Endodermal cell (in vitro differentiated cells): ENCODE measurements around the gene AMACR. TPM values are rescaled to one million over a fixed set of nuclear protein-coding genes. Genes with fewer than 3 reads are reported as not detected.

ENCODE experiments used
- DNase-seq: peaks from one replicate; pipeline ENCODE4 v3.0.0-alpha.2; 2017
- H3K27ac ChIP-seq: 2 replicates; pipeline ENCODE4 v1.5.1; 2013; ENCODE audit warnings: mild to moderate bottlenecking, low read depth, low read length, moderate library complexity
- H3K27me3 ChIP-seq: 2 replicates; pipeline ENCODE4 v1.6.1; 2013; ENCODE audit warnings: mild to moderate bottlenecking, low read length, moderate library complexity; ENCODE audit not compliant: insufficient read depth, control insufficient read depth, poor library complexity, severe bottlenecking
- H3K36me3 ChIP-seq: 2 replicates; pipeline ENCODE4 v1.7.0; 2013; ENCODE audit warnings: mild to moderate bottlenecking, low read length, moderate library complexity; ENCODE audit not compliant: control insufficient read depth, insufficient read depth
- H3K4me1 ChIP-seq: one replicate; pipeline ENCODE4 v1.7.0; 2013; ENCODE audit warnings: low read length; ENCODE audit not compliant: control insufficient read depth, insufficient read depth
- H3K4me3 ChIP-seq: 2 replicates; pipeline ENCODE4 v1.5.1; 2013; ENCODE audit warnings: mild to moderate bottlenecking, low read length, moderate library complexity
- H3K9ac ChIP-seq: 2 replicates; pipeline ENCODE4 v1.6.1; 2013; ENCODE audit warnings: mild to moderate bottlenecking, low read length, moderate library complexity; ENCODE audit not compliant: poor library complexity, severe bottlenecking; ENCODE audit errors: extremely low read depth
- H3K9me3 ChIP-seq: 2 replicates; pipeline ENCODE4 v1.6.1; 2013; ENCODE audit warnings: mild to moderate bottlenecking, low read length, moderate library complexity; ENCODE audit not compliant: control insufficient read depth
- H3K27ac Mint-ChIP-seq: 2 replicates; pipeline ENCODE4 v1.8.0; 2020; ENCODE audit warnings: mixed read lengths
- H3K27me3 Mint-ChIP-seq: 2 replicates; pipeline ENCODE4 v1.8.0; 2021; ENCODE audit warnings: mild to moderate bottlenecking, mixed read lengths; ENCODE audit not compliant: insufficient read depth
- H3K36me3 Mint-ChIP-seq: 2 replicates; pipeline ENCODE4 v1.8.0; 2020; ENCODE audit warnings: low read depth, mixed read lengths
- H3K4me1 Mint-ChIP-seq: 2 replicates; pipeline ENCODE4 v1.8.0; 2020; ENCODE audit warnings: mixed read lengths
- H3K4me3 Mint-ChIP-seq: 2 replicates; pipeline ENCODE4 v1.8.0; 2020; ENCODE audit warnings: mild to moderate bottlenecking, moderate library complexity, mixed read lengths
- H3K9me3 Mint-ChIP-seq: 2 replicates; pipeline ENCODE4 v1.8.0; 2020; ENCODE audit warnings: mild to moderate bottlenecking, mixed read lengths
- CTCF ChIP-seq: fragments of 200-600 bp; sonication (generic); conservative IDR thresholded peaks from 2 replicates; pipeline ENCODE4 v1.5.0; 2021; ENCODE audit warnings: antibody characterized with exemption, mild to moderate bottlenecking
- WGBS, 2 experiments: methylation state at CpG; one replicate each; pipeline versions ENCODE4 v1.1.5 to v1.1.7; 2013; ENCODE audit warnings: missing lambda C conversion rate in 2 of 2, mixed read lengths in 1 of 2; ENCODE audit not compliant: insufficient coverage in 1 of 2, insufficient read length in 1 of 2; 5-methylcytosine and 5-hydroxymethylcytosine counted together
- total RNA-seq, 2 donors: library from RNA; stranded (reverse); fragmentation: NEBNext Ultra II Directional in 1 of 2; extraction: Animal tissue kit (Norgen Biotek cat#: 25700) in 1 of 2; gene quantifications; 2 replicates in 1 of 2; 3 replicates in 1 of 2; pipeline ENCODE4 v1.2.1, GENCODE V29; 2021

The AMACR gene
- total RNA-seq, 2 donors from 2014 or later: 12.4 to 16.8 TPM

- Histone ChIP-seq H3K9me3 (no peaks in the 10 kb centered on the region), H3K27ac (no peak overlapping the region), H3K9ac (no peak overlapping the region), H3K36me3 (no peaks in the 10 kb centered on the region), H3K4me3 (no peak overlapping the region), H3K27me3 (no peaks in the 10 kb centered on the region), H3K4me1 (no peaks in the 10 kb centered on the region)
- Mint-ChIP-seq H3K27me3 (no peaks in the 10 kb centered on the region), H3K4me1 (peaks cover 11% of the 10 kb centered on the region), H3K27ac (no peak overlapping the region), H3K36me3 (peaks cover 14% of the 10 kb centered on the region), H3K9me3 (no peaks in the 10 kb centered on the region), H3K4me3 (no peak overlapping the region)
- DNase-seq: no peak
- TF ChIP-seq CTCF: no peak
- WGBS, 2 experiments: 99 to 100% methylated on average over 2 of the region's 2 CpGs
These were observed 9.4 kb upstream of the AMACR start for GRCh38 chr5:34017254-34017653.

- Histone ChIP-seq H3K27me3 (no peaks in the 10 kb centered on the region), H3K27ac (no peak overlapping the region), H3K9me3 (no peaks in the 10 kb centered on the region), H3K4me3 (no peak overlapping the region), H3K9ac (no peak overlapping the region), H3K4me1 (no peaks in the 10 kb centered on the region), H3K36me3 (no peaks in the 10 kb centered on the region)
- TF ChIP-seq CTCF: no peak
- H3K27ac Mint-ChIP-seq: no peak overlapping the region
- H3K4me3 Mint-ChIP-seq: no peak overlapping the region
- no peaks in the 10 kb centered on the region for H3K9me3 Mint-ChIP-seq
- H3K4me1 Mint-ChIP-seq: peaks cover 6% of the 10 kb centered on the region
- WGBS, 2 experiments: 86 to 93% methylated on average over 2 of the region's 2 CpGs
- H3K36me3 Mint-ChIP-seq: peaks cover 13% of the 10 kb centered on the region
- H3K27me3 Mint-ChIP-seq: no peaks in the 10 kb centered on the region
- DNase-seq: no peak
These were observed 8.9 kb upstream of the AMACR start for GRCh38 chr5:34016750-34017149.

GRCh38 chr5:34016222-34016621, 8.4 kb upstream of the AMACR start:
- Mint-ChIP-seq H3K4me3 (no peak overlapping the region), H3K36me3 (peaks cover 9% of the 10 kb centered on the region), H3K9me3 (no peaks in the 10 kb centered on the region), H3K27me3 (no peaks in the 10 kb centered on the region), H3K27ac (no peak overlapping the region), H3K4me1 (peaks cover under 1% of the 10 kb centered on the region)
- no peak overlapping the region for H3K4me3 ChIP-seq
- TF ChIP-seq CTCF: no peak
- no peak for DNase-seq
- no peak overlapping the region for H3K9ac ChIP-seq
- no peaks in the 10 kb centered on the region for H3K27me3 ChIP-seq
- no peaks in the 10 kb centered on the region for H3K4me1 ChIP-seq
- H3K27ac ChIP-seq: no peak overlapping the region
- 72 to 79% methylated on average over 5 of the region's 5 CpGs for WGBS, 2 experiments
- no peaks in the 10 kb centered on the region for H3K36me3 ChIP-seq
- H3K9me3 ChIP-seq: no peaks in the 10 kb centered on the region
